Liver (tissue), 9 donors: ENCODE data around the gene WDFY3. TPM values are rescaled to one million over a fixed set of nuclear protein-coding genes. Genes with fewer than 3 reads are reported as not detected.

Experiments used
- DNase-seq: peaks from one replicate; pipeline ENCODE4 v3.0.0-alpha.2; 2017; ENCODE audit warnings: low spot score
- H3K27ac ChIP-seq, 2 donors: one replicate each; pipeline ENCODE4 v1.7.0; 2013; ENCODE audit warnings: inconsistent platforms in 2 of 2, low read length in 2 of 2, control low read depth in 1 of 2, low read depth in 1 of 2, mild to moderate bottlenecking in 1 of 2
- H3K27me3 ChIP-seq, 4 donors: one replicate each; pipeline versions ENCODE4 v1.6.1 to v1.7.0; 2013; ENCODE audit warnings: low read length in 3 of 4, inconsistent platforms in 1 of 4, mild to moderate bottlenecking in 1 of 4, moderate library complexity in 1 of 4; ENCODE audit not compliant: control insufficient read depth in 4 of 4, insufficient read depth in 4 of 4
- H3K36me3 ChIP-seq, 4 donors: one replicate each; pipeline versions ENCODE4 v1.6.1 to v1.7.0; 2013; ENCODE audit warnings: low read length in 3 of 4, mild to moderate bottlenecking in 3 of 4, low read depth in 1 of 4, moderate library complexity in 1 of 4; ENCODE audit not compliant: control insufficient read depth in 4 of 4, insufficient read depth in 3 of 4
- H3K4me1 ChIP-seq, 4 donors: one replicate each; pipeline versions ENCODE4 v1.6.1 to v1.7.0; 2013; ENCODE audit warnings: low read length in 3 of 4, mild to moderate bottlenecking in 3 of 4, moderate library complexity in 1 of 4; ENCODE audit not compliant: control insufficient read depth in 4 of 4, insufficient read depth in 4 of 4
- H3K4me3 ChIP-seq, 3 donors: one replicate each; pipeline versions ENCODE4 v1.6.1 to v1.7.0; 2013; ENCODE audit warnings: low read length in 3 of 3, control low read depth in 1 of 3, low read depth in 1 of 3, mild to moderate bottlenecking in 1 of 3
- H3K9ac ChIP-seq, 2 donors: one replicate each; pipeline ENCODE4 v1.7.0; 2013; ENCODE audit warnings: low read length in 2 of 2, mild to moderate bottlenecking in 2 of 2, moderate library complexity in 2 of 2, control low read depth in 1 of 2, low read depth in 1 of 2
- H3K9me3 ChIP-seq, 4 donors: one replicate each; pipeline versions ENCODE4 v1.6.1 to v1.7.0; 2013; ENCODE audit warnings: low read length in 3 of 4; ENCODE audit not compliant: control insufficient read depth in 4 of 4
- EGR1 ChIP-seq, 2 donors: IDR thresholded peaks; 2 replicates each; pipeline ENCODE4 v1.6.1; 2016 to 2018; ENCODE audit warnings: antibody characterized with exemption in 2 of 2, low read depth in 2 of 2
- FOXA2 ChIP-seq: IDR thresholded peaks from 2 replicates; pipeline ENCODE4 v1.6.1; 2016; ENCODE audit warnings: antibody characterized with exemption
- GABPA ChIP-seq, 2 donors: IDR thresholded peaks in 1 of 2; conservative IDR thresholded peaks in 1 of 2; 2 replicates each; pipeline ENCODE4 v1.6.1; 2016; ENCODE audit warnings: antibody characterized with exemption in 2 of 2, mild to moderate bottlenecking in 1 of 2, moderate library complexity in 1 of 2
- HNF4A ChIP-seq, 2 donors: conservative IDR thresholded peaks; 2 replicates each; pipeline ENCODE4 v1.6.1; 2016; ENCODE audit warnings: antibody characterized with exemption in 2 of 2, mild to moderate bottlenecking in 2 of 2
- HNF4G ChIP-seq: IDR thresholded peaks from 2 replicates; pipeline ENCODE4 v1.6.1; 2016; ENCODE audit warnings: antibody characterized with exemption
- JUND ChIP-seq, 2 donors: IDR thresholded peaks; 2 replicates each; pipeline ENCODE4 v1.6.1; 2016; ENCODE audit warnings: antibody characterized with exemption in 2 of 2
- NR2F2 ChIP-seq: IDR thresholded peaks from 2 replicates; pipeline ENCODE4 v1.6.1; 2016; ENCODE audit warnings: antibody characterized with exemption
- RAD21 ChIP-seq, 2 donors: IDR thresholded peaks; 2 replicates each; pipeline ENCODE4 v1.6.1; 2016; ENCODE audit warnings: antibody characterized with exemption in 2 of 2, mild to moderate bottlenecking in 2 of 2
- SP1 ChIP-seq: IDR thresholded peaks from 2 replicates; pipeline ENCODE4 v1.6.1; 2018; ENCODE audit warnings: antibody characterized with exemption, mild to moderate bottlenecking
- TAF1 ChIP-seq: conservative IDR thresholded peaks from 2 replicates; pipeline ENCODE4 v1.6.1; 2016; ENCODE audit warnings: antibody characterized with exemption, mild to moderate bottlenecking
- WGBS: extraction: QIAGEN DNeasy Blood & Tissue Kit; methylation state at CpG from one replicate; pipeline ENCODE4 v1.1.7; 2013; 5-methylcytosine and 5-hydroxymethylcytosine counted together
- polyA plus RNA-seq, 2 donors: library from polyadenylated mRNA; stranded (reverse) in 1 of 2; unstranded in 1 of 2; fragments of 200-250 nt in 1 of 2; fragments of >200 nt in 1 of 2; fragmentation: Nextera tagmentation in 1 of 2; extraction: Ambion mirVana in 1 of 2; gene quantifications; one replicate each; pipeline versions ENCODE4 v1.2.1 to v1.2.3, GENCODE V29; 2013 to 2015
- total RNA-seq, 2 donors: library from RNA; depleted of rRNA; stranded (reverse); fragments of >200 nt; gene quantifications; one replicate each; pipeline ENCODE4 v1.2.3, GENCODE V29; 2014
- TF ChIP-seq, protein P1 (sequence below): IDR thresholded peaks from 2 replicates; pipeline ENCODE4 v1.6.1; 2016; ENCODE audit warnings: antibody characterized with exemption
- TF ChIP-seq, protein P2 (sequence below): IDR thresholded peaks from 2 replicates; pipeline ENCODE4 v1.6.1; 2016; ENCODE audit warnings: antibody characterized with exemption, mild to moderate bottlenecking
- TF ChIP-seq, protein P3 (sequence below): IDR thresholded peaks from 2 replicates; pipeline ENCODE4 v1.6.1; 2016; ENCODE audit warnings: antibody characterized with exemption
- TF ChIP-seq, protein P4 (sequence below): IDR thresholded peaks from 2 replicates; pipeline ENCODE4 v1.6.1; 2016; ENCODE audit warnings: antibody characterized with exemption
- donor health status: healthy.
- donor health status: healthy.
- donor health status: healthy.
- donor health status: healthy.
- donor health status: healthy.

The WDFY3 gene
- total and polyA plus RNA-seq, 4 donors = 3.2 to 50.5 (median 19.2) TPM

DNA sequence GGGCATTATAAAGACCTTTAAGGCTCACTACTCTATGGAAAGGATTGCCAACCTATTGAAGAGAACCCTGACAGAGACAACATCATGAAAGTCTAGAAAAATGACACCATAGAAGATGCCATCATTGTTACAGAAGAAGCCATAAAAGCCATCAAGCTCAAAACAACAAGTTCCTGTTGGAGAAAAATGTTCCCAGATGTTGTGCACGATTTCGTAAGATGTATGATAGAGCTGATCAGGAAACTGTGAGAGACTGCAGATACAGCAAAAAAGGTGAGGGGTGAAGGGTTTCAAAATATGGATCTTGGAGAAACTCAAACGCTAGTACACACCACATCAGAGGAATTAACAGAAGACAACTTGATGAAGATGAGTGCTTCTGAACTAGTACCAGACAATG is 53.3 kb downstream of the WDFY3 start:
- H3K27me3 ChIP-seq = no peaks in the 10 kb centered on the region
- H3K9ac ChIP-seq = no peak overlapping the region
- WGBS = 91% methylated on average over 3 of the region's 3 CpGs
- no peak overlapping the region for H3K4me3 ChIP-seq
- H3K27ac ChIP-seq = no peak overlapping the region
- DNase-seq = no peak
- no peaks in the 10 kb centered on the region for H3K9me3 ChIP-seq
- H3K4me1 ChIP-seq = peaks cover 0 to 4% (median 1%) of the 10 kb centered on the region in 4 donors
- TF ChIP-seq NR2F2 (no peak), SP1 (no peak), RAD21 (IDR thresholded peaks at IDR 0.05) (no peak), FOXA2 (no peak), TAF1 (no peak), GABPA (IDR thresholded peaks at IDR 0.05 in 1 of 2, conservative IDR thresholded peaks at IDR 0.05 in 1 of 2) (no peak), EGR1 (IDR thresholded peaks at IDR 0.05; ENCODE audit: low read depth in 2 of 2) (no peak), JUND (IDR thresholded peaks at IDR 0.05) (no peak)
- TF ChIP-seq, protein P1, sequence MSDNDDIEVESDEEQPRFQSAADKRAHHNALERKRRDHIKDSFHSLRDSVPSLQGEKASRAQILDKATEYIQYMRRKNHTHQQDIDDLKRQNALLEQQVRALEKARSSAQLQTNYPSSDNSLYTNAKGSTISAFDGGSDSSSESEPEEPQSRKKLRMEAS = no peak
- TF ChIP-seq, protein P2, sequence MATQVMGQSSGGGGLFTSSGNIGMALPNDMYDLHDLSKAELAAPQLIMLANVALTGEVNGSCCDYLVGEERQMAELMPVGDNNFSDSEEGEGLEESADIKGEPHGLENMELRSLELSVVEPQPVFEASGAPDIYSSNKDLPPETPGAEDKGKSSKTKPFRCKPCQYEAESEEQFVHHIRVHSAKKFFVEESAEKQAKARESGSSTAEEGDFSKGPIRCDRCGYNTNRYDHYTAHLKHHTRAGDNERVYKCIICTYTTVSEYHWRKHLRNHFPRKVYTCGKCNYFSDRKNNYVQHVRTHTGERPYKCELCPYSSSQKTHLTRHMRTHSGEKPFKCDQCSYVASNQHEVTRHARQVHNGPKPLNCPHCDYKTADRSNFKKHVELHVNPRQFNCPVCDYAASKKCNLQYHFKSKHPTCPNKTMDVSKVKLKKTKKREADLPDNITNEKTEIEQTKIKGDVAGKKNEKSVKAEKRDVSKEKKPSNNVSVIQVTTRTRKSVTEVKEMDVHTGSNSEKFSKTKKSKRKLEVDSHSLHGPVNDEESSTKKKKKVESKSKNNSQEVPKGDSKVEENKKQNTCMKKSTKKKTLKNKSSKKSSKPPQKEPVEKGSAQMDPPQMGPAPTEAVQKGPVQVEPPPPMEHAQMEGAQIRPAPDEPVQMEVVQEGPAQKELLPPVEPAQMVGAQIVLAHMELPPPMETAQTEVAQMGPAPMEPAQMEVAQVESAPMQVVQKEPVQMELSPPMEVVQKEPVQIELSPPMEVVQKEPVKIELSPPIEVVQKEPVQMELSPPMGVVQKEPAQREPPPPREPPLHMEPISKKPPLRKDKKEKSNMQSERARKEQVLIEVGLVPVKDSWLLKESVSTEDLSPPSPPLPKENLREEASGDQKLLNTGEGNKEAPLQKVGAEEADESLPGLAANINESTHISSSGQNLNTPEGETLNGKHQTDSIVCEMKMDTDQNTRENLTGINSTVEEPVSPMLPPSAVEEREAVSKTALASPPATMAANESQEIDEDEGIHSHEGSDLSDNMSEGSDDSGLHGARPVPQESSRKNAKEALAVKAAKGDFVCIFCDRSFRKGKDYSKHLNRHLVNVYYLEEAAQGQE = no peak
- H3K36me3 ChIP-seq = peaks cover 0 to 2% (median 0%) of the 10 kb centered on the region in 4 donors

DNA sequence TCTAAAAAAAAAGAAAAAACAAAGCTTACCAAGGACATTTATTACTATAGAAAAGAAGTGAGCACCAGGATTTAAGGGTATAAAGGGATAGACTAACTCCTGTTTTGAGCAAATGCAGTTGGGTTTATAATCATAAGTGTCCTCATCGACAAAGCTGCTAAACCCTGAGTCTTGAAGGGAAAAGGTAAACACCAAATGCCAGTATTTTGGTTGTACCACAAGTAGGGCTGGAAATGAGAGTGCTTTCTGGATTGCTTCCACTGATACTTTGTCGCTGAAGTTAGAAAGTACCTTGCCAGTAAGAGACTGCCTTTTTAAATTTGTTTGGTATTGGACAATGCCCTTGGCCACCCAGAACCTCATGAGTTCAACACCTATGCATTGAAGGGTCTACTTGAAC is 53.7 kb downstream of the WDFY3 start:
- TF ChIP-seq, protein P3, sequence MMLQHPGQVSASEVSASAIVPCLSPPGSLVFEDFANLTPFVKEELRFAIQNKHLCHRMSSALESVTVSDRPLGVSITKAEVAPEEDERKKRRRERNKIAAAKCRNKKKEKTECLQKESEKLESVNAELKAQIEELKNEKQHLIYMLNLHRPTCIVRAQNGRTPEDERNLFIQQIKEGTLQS = no peak
- TF ChIP-seq FOXA2 (no peak), RAD21 (IDR thresholded peaks at IDR 0.05) (no peak), HNF4A (conservative IDR thresholded peaks at IDR 0.05) (no peak), SP1 (no peak), HNF4G (no peak)
- TF ChIP-seq, protein P2 = no peak
- TF ChIP-seq, protein P4, sequence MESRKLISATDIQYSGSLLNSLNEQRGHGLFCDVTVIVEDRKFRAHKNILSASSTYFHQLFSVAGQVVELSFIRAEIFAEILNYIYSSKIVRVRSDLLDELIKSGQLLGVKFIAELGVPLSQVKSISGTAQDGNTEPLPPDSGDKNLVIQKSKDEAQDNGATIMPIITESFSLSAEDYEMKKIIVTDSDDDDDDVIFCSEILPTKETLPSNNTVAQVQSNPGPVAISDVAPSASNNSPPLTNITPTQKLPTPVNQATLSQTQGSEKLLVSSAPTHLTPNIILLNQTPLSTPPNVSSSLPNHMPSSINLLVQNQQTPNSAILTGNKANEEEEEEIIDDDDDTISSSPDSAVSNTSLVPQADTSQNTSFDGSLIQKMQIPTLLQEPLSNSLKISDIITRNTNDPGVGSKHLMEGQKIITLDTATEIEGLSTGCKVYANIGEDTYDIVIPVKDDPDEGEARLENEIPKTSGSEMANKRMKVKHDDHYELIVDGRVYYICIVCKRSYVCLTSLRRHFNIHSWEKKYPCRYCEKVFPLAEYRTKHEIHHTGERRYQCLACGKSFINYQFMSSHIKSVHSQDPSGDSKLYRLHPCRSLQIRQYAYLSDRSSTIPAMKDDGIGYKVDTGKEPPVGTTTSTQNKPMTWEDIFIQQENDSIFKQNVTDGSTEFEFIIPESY = no peak
- Histone ChIP-seq H3K27me3 (no peaks in the 10 kb centered on the region), H3K4me1 (peaks cover 0 to 4% (median 1%) of the 10 kb centered on the region in 4 donors), H3K27ac (no peak overlapping the region), H3K9ac (no peak overlapping the region), H3K36me3 (peaks cover 0 to 2% (median 0%) of the 10 kb centered on the region in 4 donors), H3K4me3 (no peak overlapping the region), H3K9me3 (no peaks in the 10 kb centered on the region)
- 92% methylated on average over 2 of the region's 2 CpGs for WGBS
- no peak for DNase-seq
